SK-N-SH treated with all-trans-retinoic acid at 6 μM for 48 hours (cell line): Measurements from ENCODE around the gene DUSP2.

Source experiments
- ATAC-seq: fragments of 200-7000 bp; cut with Tn5 transposase; 3 replicates; pipeline ENCODE4 v1.9.1; 2020; ENCODE audit warnings: mild to moderate bottlenecking, moderate library complexity
- ARNTL ChIP-seq: fragments of 450-650 bp; formaldehyde crosslinking; IDR thresholded peaks from 2 replicates; pipeline ENCODE4 v1.5.0; 2020; ENCODE audit warnings: low read depth, mild to moderate bottlenecking, moderate library complexity, borderline replicate concordance
- BACH2 ChIP-seq: fragments of 250-450 bp; sonication (Bioruptor Pico); IDR thresholded peaks from 2 replicates; pipeline ENCODE4 v1.9.0; 2021; ENCODE audit warnings: mild to moderate bottlenecking, borderline replicate concordance
- CSDC2 ChIP-seq: fragments of 250-450 bp; sonication (Bioruptor Pico); IDR thresholded peaks from 2 replicates; pipeline ENCODE4 v1.5.0; 2020; ENCODE audit warnings: mild to moderate bottlenecking, moderate library complexity
- CSRNP3 ChIP-seq: fragments of 250-450 bp; sonication (Bioruptor Pico); IDR thresholded peaks from 2 replicates; pipeline ENCODE4 v1.5.1; 2021; ENCODE audit warnings: mild to moderate bottlenecking, moderate library complexity
- PATZ1 ChIP-seq: fragments of 250-450 bp; sonication (Bioruptor Pico); IDR thresholded peaks from 2 replicates; pipeline ENCODE4 v1.8.0; 2020; ENCODE audit warnings: mild to moderate bottlenecking, moderate library complexity, borderline replicate concordance
- POU6F1 ChIP-seq: fragments of 250-450 bp; sonication (Bioruptor Pico); IDR thresholded peaks from 2 replicates; pipeline ENCODE4 v1.8.0; 2021; ENCODE audit warnings: low read depth, mild to moderate bottlenecking, moderate library complexity, borderline replicate concordance
- PPARA ChIP-seq: fragments of 250-450 bp; sonication (Bioruptor Pico); IDR thresholded peaks from 2 replicates; pipeline ENCODE4 v1.5.0; 2020; ENCODE audit warnings: mild to moderate bottlenecking, borderline replicate concordance
- SNAI2 ChIP-seq: fragments of 250-450 bp; sonication (Bioruptor Pico); IDR thresholded peaks from 2 replicates; pipeline ENCODE4 v1.5.0; 2020; ENCODE audit warnings: mild to moderate bottlenecking, moderate library complexity
- TCF4 ChIP-seq: fragments of 250-450 bp; sonication (Bioruptor Pico); IDR thresholded peaks from 2 replicates; pipeline ENCODE4 v1.8.0; 2021; ENCODE audit warnings: mild to moderate bottlenecking, moderate library complexity, borderline replicate concordance
- TOX ChIP-seq: fragments of 250-450 bp; sonication (Bioruptor Pico); IDR thresholded peaks from 2 replicates; pipeline ENCODE4 v1.8.0; 2021; ENCODE audit warnings: mild to moderate bottlenecking, moderate library complexity, borderline replicate concordance
- TSHZ2 ChIP-seq: fragments of 250-450 bp; sonication (Bioruptor Pico); IDR thresholded peaks from 2 replicates; pipeline ENCODE4 v1.5.0; 2020; ENCODE audit warnings: mild to moderate bottlenecking, moderate library complexity
- ZNF565 ChIP-seq: fragments of 450-650 bp; formaldehyde crosslinking; conservative IDR thresholded peaks from 2 replicates; pipeline ENCODE4 v1.5.0; 2020; ENCODE audit warnings: low read depth, mild to moderate bottlenecking, moderate library complexity
- ZNF70 ChIP-seq: fragments of 450-650 bp; formaldehyde crosslinking; IDR thresholded peaks from 2 replicates; pipeline ENCODE4 v1.5.0; 2020; ENCODE audit warnings: mild to moderate bottlenecking, moderate library complexity
- ZNF8 ChIP-seq: fragments of 450-650 bp; formaldehyde crosslinking; IDR thresholded peaks from 2 replicates; pipeline ENCODE4 v1.5.0; 2020; ENCODE audit warnings: mild to moderate bottlenecking, moderate library complexity

The DUSP2 gene

GRCh38 chr2:96146881-96147592 lies 1.8 kb upstream of the DUSP2 start (continued):
- no peak for TF ChIP-seq CSRNP3

GRCh38 chr2:96146153-96146880 lies 1.1 kb upstream of the DUSP2 start:
- TF ChIP-seq ARNTL (CRISPR knock-in tag) (no peak), POU6F1 (CRISPR knock-in tag) (no peak), ZNF565 (CRISPR knock-in tag) (no peak), ZNF8 (CRISPR knock-in tag) (no peak)
- TF ChIP-seq, all 23 proteins: peak for 0
- ATAC-seq: peak; percentile 55

- TF ChIP-seq POU6F1 (CRISPR knock-in tag) (no peak), BACH2 (CRISPR knock-in tag) (no peak)
- no peak for ATAC-seq
Measured at GRCh38 chr2:96145848-96146152, 560 bp upstream of the DUSP2 start.

GRCh38 chr2:96144481-96145035 lies 682 bp downstream of the DUSP2 start:
- TF ChIP-seq ZNF70 (CRISPR knock-in tag): no peak
- TF ChIP-seq PATZ1 (CRISPR knock-in tag): no peak
- no peak for TF ChIP-seq TCF4 (CRISPR knock-in tag)
- TF ChIP-seq ZNF565 (CRISPR knock-in tag): no peak
- no peak for TF ChIP-seq TSHZ2 (CRISPR knock-in tag)
- no peak for TF ChIP-seq ZNF8 (CRISPR knock-in tag)
- no peak for TF ChIP-seq TOX (CRISPR knock-in tag)
- no peak for TF ChIP-seq ARNTL (CRISPR knock-in tag)
- TF ChIP-seq SNAI2 (CRISPR knock-in tag): no peak
- no peak for TF ChIP-seq PPARA (CRISPR knock-in tag)
- TF ChIP-seq CSDC2: no peak
- TF ChIP-seq, all 23 proteins: peak for 0
- no peak for ATAC-seq
